ENCODE data around the gene DNAJC27. TPM values are rescaled to one million over a fixed set of nuclear protein-coding genes. Genes with fewer than 3 reads are reported as not detected.

The DNAJC27 gene
- total RNA-seq, 1 experiment from 2014 or later = 5.1 TPM

- BruUV-seq (replicated peaks) = no TSS peak
- Histone ChIP-seq H3K4me3 (no peak overlapping the region), H4K20me1 (ENCODE audit: insufficient read depth) (peaks cover 4% of the 10 kb centered on the region), H3K4me2 (no peak overlapping the region), H3K4me1 (replicated peaks; ENCODE audit: insufficient read depth) (peaks cover 12% of the 10 kb centered on the region), H3F3A (ENCODE audit: insufficient read depth, low read depth) (peaks cover 10% of the 10 kb centered on the region), H2AFZ (no peak overlapping the region), H3K36me3 (ENCODE audit: low read depth) (0 out of 2 replicates have a peak, but pooled peaks cover under 1% of the 10 kb centered on the region), H3K9me2 (ENCODE audit: insufficient read depth) (no peaks in the 10 kb centered on the region), H3K9me3 (ENCODE audit: insufficient read depth, low read depth) (no peaks in the 10 kb centered on the region), H3K27me3 (ENCODE audit: insufficient read depth, low read depth) (no peaks in the 10 kb centered on the region), H3K27ac (no peak overlapping the region), H3K79me2 (ENCODE audit: low read depth) (0 out of 2 replicates have a peak, but pooled peaks cover 13% of the 10 kb centered on the region)
- intact Hi-C loops (cut with micrococcal nuclease; ENCODE audit: unreplicated experiment) = no loop called here
- ChIA-PET CTCF (no interaction called here), POLR2A (ENCODE audit: unreplicated experiment) (no interaction called here)
- TF ChIP-seq EZH2 (IDR thresholded peaks at IDR 0.05; ENCODE audit: low read depth) = no peak
- no peak for TF ChIP-seq CTCF (conservative IDR thresholded peaks at IDR 0.05)
- no peak for DNase-seq
These were observed 54.7 kb downstream of the DNAJC27 start for GRCh38 chr2:24917086-24917485.

GRCh38 chr2:24915796-24916195 lies 56.0 kb downstream of the DNAJC27 start:
- no peak overlapping the region for H3K27ac ChIP-seq
- H3K27me3 ChIP-seq (ENCODE audit: insufficient read depth, low read depth) = no peaks in the 10 kb centered on the region
- BruUV-seq (replicated peaks) = no TSS peak
- peaks cover 3% of the 10 kb centered on the region; the same call in 1 of the 2 replicates for H3F3A ChIP-seq (ENCODE audit: insufficient read depth, low read depth)
- peaks cover 5% of the 10 kb centered on the region for H3K4me1 ChIP-seq (replicated peaks; ENCODE audit: insufficient read depth)
- no peak for TF ChIP-seq EZH2 (IDR thresholded peaks at IDR 0.05; ENCODE audit: low read depth)
- TF ChIP-seq CTCF (conservative IDR thresholded peaks at IDR 0.05) = no peak
- POLR2A ChIA-PET (ENCODE audit: unreplicated experiment) = no interaction called here
- intact Hi-C loops (cut with micrococcal nuclease; ENCODE audit: unreplicated experiment) = no loop called here
- H3K36me3 ChIP-seq (ENCODE audit: low read depth) = 0 out of 2 replicates have a peak, but pooled peaks cover 4% of the 10 kb centered on the region
- DNase-seq = no peak
- CTCF ChIA-PET = no interaction called here
- H3K9me2 ChIP-seq (ENCODE audit: insufficient read depth) = no peaks in the 10 kb centered on the region
- H3K4me2 ChIP-seq = no peak overlapping the region
- H3K4me3 ChIP-seq = no peak overlapping the region
- H2AFZ ChIP-seq = no peak overlapping the region
- H3K9me3 ChIP-seq (ENCODE audit: insufficient read depth, low read depth) = no peaks in the 10 kb centered on the region
- peaks cover 4% of the 10 kb centered on the region for H4K20me1 ChIP-seq (ENCODE audit: insufficient read depth)
- H3K79me2 ChIP-seq (ENCODE audit: low read depth) = 0 out of 2 replicates have a peak, but pooled peaks cover 13% of the 10 kb centered on the region

- H4K20me1 ChIP-seq (ENCODE audit: insufficient read depth) = peaks cover 4% of the 10 kb centered on the region
- no peak overlapping the region for H2AFZ ChIP-seq
- no peak overlapping the region for H3K4me3 ChIP-seq
- H3K79me2 ChIP-seq (ENCODE audit: low read depth) = 0 out of 2 replicates have a peak, but pooled peaks cover 13% of the 10 kb centered on the region
- CTCF ChIA-PET = no interaction called here
- POLR2A ChIA-PET (ENCODE audit: unreplicated experiment) = no interaction called here
- no peaks in the 10 kb centered on the region for H3K9me3 ChIP-seq (ENCODE audit: insufficient read depth, low read depth)
- no peaks in the 10 kb centered on the region for H3K27me3 ChIP-seq (ENCODE audit: insufficient read depth, low read depth)
- H3F3A ChIP-seq (ENCODE audit: insufficient read depth, low read depth) = no peaks in the 10 kb centered on the region
- TF ChIP-seq EZH2 (IDR thresholded peaks at IDR 0.05; ENCODE audit: low read depth) (no peak), CTCF (conservative IDR thresholded peaks at IDR 0.05) (no peak)
- no TSS peak for BruUV-seq (replicated peaks)
- DNase-seq = no peak
- 0 out of 2 replicates have a peak, but pooled peaks cover 4% of the 10 kb centered on the region for H3K36me3 ChIP-seq (ENCODE audit: low read depth)
- no peak overlapping the region for H3K4me2 ChIP-seq
- intact Hi-C loops (cut with micrococcal nuclease; ENCODE audit: unreplicated experiment) = no loop called here
- H3K4me1 ChIP-seq (replicated peaks; ENCODE audit: insufficient read depth) = peaks cover 4% of the 10 kb centered on the region
- no peak overlapping the region for H3K27ac ChIP-seq
- no peaks in the 10 kb centered on the region for H3K9me2 ChIP-seq (ENCODE audit: insufficient read depth)
These were observed 56.6 kb downstream of the DNAJC27 start for GRCh38 chr2:24915175-24915574.
